ENCODE results near the gene FBXO30. TPM values are rescaled to one million over a fixed set of nuclear protein-coding genes. Genes with fewer than 3 reads are reported as not detected.

FBXO30 gene
- total and polyA plus RNA-seq, 9 of the 15 experiments (the other 6 are each of a cell fraction or from before 2014, with no cell fraction given) = 3.6 to 12.8 (median 7.1) TPM

DNA sequence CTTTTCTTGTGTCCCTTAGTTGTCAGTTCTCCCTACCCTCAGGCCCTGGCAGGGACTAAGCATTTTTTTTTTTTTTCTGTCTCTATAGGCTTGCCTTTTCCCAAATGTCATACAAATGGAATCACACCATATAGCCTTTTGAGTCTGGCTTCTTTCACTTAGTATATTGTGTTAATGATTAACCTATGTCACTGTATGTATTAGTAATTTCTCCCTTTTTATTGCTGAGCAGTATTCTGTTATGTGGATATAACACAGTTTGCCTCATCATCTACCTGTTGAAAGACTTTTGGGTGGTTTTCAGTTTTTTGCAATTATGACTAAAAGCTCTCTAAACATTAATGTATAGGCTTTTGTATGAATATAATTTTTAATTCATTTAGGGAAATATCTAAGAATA lies 16.0 kb upstream of the FBXO30 start (continued):
- no peak for TF ChIP-seq ZBTB9 (CRISPR knock-in tag; IDR thresholded peaks at IDR 0.05)
- TF ChIP-seq ZNF79 (CRISPR knock-in tag; IDR thresholded peaks at IDR 0.05; ENCODE audit: low read depth) = no peak
- TF ChIP-seq SLC30A9 (CRISPR knock-in tag; IDR thresholded peaks at IDR 0.05) = no peak
- TF ChIP-seq ZNF551 (CRISPR knock-in tag; IDR thresholded peaks at IDR 0.05) = no peak
- no peak for TF ChIP-seq ARID1B (IDR thresholded peaks at IDR 0.05)
- TF ChIP-seq REST (IDR thresholded peaks at IDR 0.05; ENCODE audit: borderline replicate concordance) = no peak
- no peak for TF ChIP-seq REST (CRISPR knock-in tag; IDR thresholded peaks at IDR 0.05; ENCODE audit: low read depth)
- TF ChIP-seq SMAD2 (IDR thresholded peaks at IDR 0.05; ENCODE audit: low read depth, low read length) = no peak

Measured in K562 (cell line).